Ammon's horn (tissue), 1 donor: ENCODE results near the gene ZMIZ2.
"Not testable (repeated sequence)": the region's sequence is repeated elsewhere in the genome, so short reads cannot be mapped to it uniquely, and the experiment has no call there.

Source experiments
- DNase-seq: peaks from one replicate; pipeline ENCODE4 v3.0.0-alpha.2; 2016; ENCODE audit warnings: low spot score

ZMIZ2 gene

GRCh38 chr7:44729949-44730590 is 18.6 kb upstream of the ZMIZ2 start:
- no peak for DNase-seq

GRCh38 chr7:44732971-44733370 is 15.7 kb upstream of the ZMIZ2 start:
- not testable (repeated sequence) for DNase-seq

GRCh38 chr7:44733708-44734481 is 14.8 kb upstream of the ZMIZ2 start:
- no peak for DNase-seq

- DNase-seq, result no peak
Observed at GRCh38 chr7:44735403-44736165, 13.1 kb upstream of the ZMIZ2 start.

GRCh38 chr7:44736896-44737295 is 11.8 kb upstream of the ZMIZ2 start:
- no peak for DNase-seq

GRCh38 chr7:44738051-44738723 is 10.5 kb upstream of the ZMIZ2 start:
- no peak for DNase-seq

- no peak for DNase-seq
Observed at GRCh38 chr7:44738876-44739665, 9.6 kb upstream of the ZMIZ2 start.

- DNase-seq, result no peak
Observed at GRCh38 chr7:44740055-44740454, 8.6 kb upstream of the ZMIZ2 start.

- DNase-seq, result no peak
Observed at GRCh38 chr7:44743750-44744149, 4.9 kb upstream of the ZMIZ2 start.

- no peak for DNase-seq
Observed at GRCh38 chr7:44748948-44749731, 493 bp downstream of the ZMIZ2 start.

- no peak for DNase-seq
Observed at GRCh38 chr7:44749992-44750391, 1.3 kb downstream of the ZMIZ2 start.

- DNase-seq, result no peak
Observed at GRCh38 chr7:44750424-44750823, 1.8 kb downstream of the ZMIZ2 start.

- DNase-seq, result no peak
Observed at GRCh38 chr7:44750921-44751571, 2.4 kb downstream of the ZMIZ2 start.

- no peak for DNase-seq
Observed at GRCh38 chr7:44752822-44753221, 4.2 kb downstream of the ZMIZ2 start.

- no peak for DNase-seq
Observed at GRCh38 chr7:44754802-44755697, 6.4 kb downstream of the ZMIZ2 start.

GRCh38 chr7:44755698-44756627 is 7.3 kb downstream of the ZMIZ2 start:
- DNase-seq, result no peak

GRCh38 chr7:44756904-44757303 is 8.3 kb downstream of the ZMIZ2 start:
- DNase-seq, result no peak

GRCh38 chr7:44757311-44757710 is 8.7 kb downstream of the ZMIZ2 start:
- DNase-seq, result peak; percentile 65
